GM23248 (cell line): ENCODE results near the gene PCSK9. TPM values are rescaled to one million over a fixed set of nuclear protein-coding genes. Genes with fewer than 3 reads are reported as not detected.

Experiments used
- DNase-seq: peaks from one replicate; pipeline ENCODE4 v3.0.0-alpha.2; 2015
- H2AFZ ChIP-seq: fragments of 200-600 bp; sonication (generic); 2 replicates; pipeline ENCODE4 v1.6.1; 2016; ENCODE audit warnings: antibody characterized with exemption
- H3F3A ChIP-seq: fragments of 200-600 bp; sonication (generic); 2 replicates; pipeline ENCODE4 v1.6.1; 2016; ENCODE audit warnings: mild to moderate bottlenecking, antibody characterized with exemption, mixed run types; ENCODE audit not compliant: insufficient read depth
- H3K27ac ChIP-seq: fragments of 200-600 bp; sonication (generic); 2 replicates; pipeline ENCODE4 v1.5.1; 2016; ENCODE audit warnings: mild to moderate bottlenecking
- H3K27me3 ChIP-seq: fragments of 200-600 bp; sonication (generic); replicated peaks from 2 replicates; pipeline ENCODE4 v1.6.1; 2016; ENCODE audit warnings: mild to moderate bottlenecking; ENCODE audit not compliant: insufficient read depth
- H3K36me3 ChIP-seq: fragments of 200-600 bp; sonication (generic); 2 replicates; pipeline ENCODE4 v1.6.1; 2016; ENCODE audit warnings: low read depth, mild to moderate bottlenecking
- H3K4me1 ChIP-seq: fragments of 200-600 bp; sonication (generic); 2 replicates; pipeline ENCODE4 v1.6.1; 2016; ENCODE audit warnings: mild to moderate bottlenecking; ENCODE audit not compliant: insufficient read depth
- H3K4me2 ChIP-seq: fragments of 200-600 bp; sonication (generic); one replicate; pipeline ENCODE4 v1.6.1; 2016; ENCODE audit warnings: mild to moderate bottlenecking; ENCODE audit not compliant: unreplicated experiment
- H3K4me3 ChIP-seq: fragments of 200-600 bp; sonication (generic); 2 replicates; pipeline ENCODE4 v1.5.1; 2016; ENCODE audit warnings: mild to moderate bottlenecking
- H3K79me2 ChIP-seq: fragments of 200-600 bp; sonication (generic); 2 replicates; pipeline ENCODE4 v1.6.1; 2016; ENCODE audit warnings: mild to moderate bottlenecking; ENCODE audit not compliant: insufficient read depth
- H3K9ac ChIP-seq: fragments of 200-600 bp; sonication (generic); 2 replicates; pipeline ENCODE4 v1.6.1; 2016; ENCODE audit warnings: mild to moderate bottlenecking
- H3K9me2 ChIP-seq: fragments of 200-600 bp; sonication (generic); 2 replicates; pipeline ENCODE4 v1.6.1; 2016; ENCODE audit warnings: mixed run types, mild to moderate bottlenecking, moderate library complexity; ENCODE audit not compliant: insufficient read depth
- H3K9me3 ChIP-seq: fragments of 200-600 bp; sonication (generic); one replicate; pipeline ENCODE4 v1.6.1; 2017; ENCODE audit warnings: low read depth
- H4K20me1 ChIP-seq: fragments of 200-600 bp; sonication (generic); 2 replicates; pipeline ENCODE4 v1.6.0; 2016; ENCODE audit not compliant: insufficient read depth
- EZH2 ChIP-seq: fragments of 200-600 bp; sonication (generic); IDR thresholded peaks from 2 replicates; pipeline ENCODE4 v1.6.1; 2018; ENCODE audit warnings: antibody characterized with exemption, mild to moderate bottlenecking; ENCODE audit not compliant: insufficient read depth, poor library complexity, severe bottlenecking
- EZH2phosphoT487 ChIP-seq: fragments of 200-600 bp; sonication (generic); IDR thresholded peaks from 2 replicates; pipeline ENCODE4 v1.6.1; 2018; ENCODE audit warnings: antibody characterized with exemption, moderate library complexity, mild to moderate bottlenecking, low read depth; ENCODE audit not compliant: insufficient read depth
- WGBS, 2 experiments: methylation state at CpG; one replicate each; pipeline ENCODE4 v1.1.6; 2015 to 2017; ENCODE audit warnings: low lambda C conversion rate in 2 of 2, low coverage in 1 of 2; ENCODE audit errors: missing lambda C conversion rate in 2 of 2; 5-methylcytosine and 5-hydroxymethylcytosine counted together
- in situ Hi-C: fragments of 300-500 bp; cut with MboI; formaldehyde crosslinking; loops from 2 replicates; pipeline ENCODE4 v1.15.0; 2020
- polyA plus RNA-seq: library from polyadenylated mRNA; unstranded; fragments of >200 nt; fragmentation: Nextera tagmentation; extraction: Ambion mirVana; gene quantifications from 2 replicates; pipeline ENCODE4 v1.2.1, GENCODE V29; 2016
- total RNA-seq: library from RNA; depleted of rRNA; stranded (reverse); fragments of >200 nt; shearing (Covaris generic); gene quantifications from 2 replicates; pipeline ENCODE4 v1.2.3, GENCODE V29; 2014

Gene PCSK9
- total and polyA plus RNA-seq, 2 experiments from 2014 or later = 0.11 to 0.16 TPM

DNA sequence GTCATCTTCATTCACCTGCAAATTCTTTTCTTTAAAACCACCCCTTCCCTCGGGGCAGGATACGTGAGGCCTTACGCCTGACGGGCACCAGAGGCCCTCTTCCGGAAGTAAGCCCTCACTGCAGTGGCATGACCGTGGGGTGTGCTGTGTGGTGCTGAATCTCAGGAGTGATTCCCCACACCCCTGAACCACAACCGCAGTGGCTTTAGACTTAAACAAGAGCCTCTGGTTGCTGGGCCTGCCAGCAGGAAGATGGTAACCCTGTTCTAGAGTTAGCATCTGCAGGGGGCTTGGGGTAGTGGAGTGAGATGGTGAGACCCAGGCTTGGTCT is 28.5 kb upstream of the PCSK9 start:
- H3K27me3 ChIP-seq = no peaks in the 10 kb centered on the region; the same call in 1 of the 2 replicates
- WGBS, 2 experiments = 88 to 90% methylated on average over 7 of the region's 7 CpGs
- H3K79me2 ChIP-seq = no peaks in the 10 kb centered on the region
- H3K36me3 ChIP-seq = no peaks in the 10 kb centered on the region
- H3K27ac ChIP-seq = no peak overlapping the region
- H3K9ac ChIP-seq = no peak overlapping the region
- no peaks in the 10 kb centered on the region for H3K9me2 ChIP-seq
- H3K4me2 ChIP-seq = no peak overlapping the region
- H3F3A ChIP-seq = 0 out of 2 replicates have a peak, but pooled peaks cover 9% of the 10 kb centered on the region
- no peaks in the 10 kb centered on the region for H4K20me1 ChIP-seq
- no peaks in the 10 kb centered on the region for H3K9me3 ChIP-seq
- TF ChIP-seq EZH2 = no peak
- TF ChIP-seq EZH2phosphoT487 = no peak
- no peak overlapping the region for H3K4me3 ChIP-seq
- H3K4me1 ChIP-seq = peaks cover 12% of the 10 kb centered on the region
- no peak for DNase-seq
- no peak overlapping the region for H2AFZ ChIP-seq
- in situ Hi-C loops = no loop called here

DNA sequence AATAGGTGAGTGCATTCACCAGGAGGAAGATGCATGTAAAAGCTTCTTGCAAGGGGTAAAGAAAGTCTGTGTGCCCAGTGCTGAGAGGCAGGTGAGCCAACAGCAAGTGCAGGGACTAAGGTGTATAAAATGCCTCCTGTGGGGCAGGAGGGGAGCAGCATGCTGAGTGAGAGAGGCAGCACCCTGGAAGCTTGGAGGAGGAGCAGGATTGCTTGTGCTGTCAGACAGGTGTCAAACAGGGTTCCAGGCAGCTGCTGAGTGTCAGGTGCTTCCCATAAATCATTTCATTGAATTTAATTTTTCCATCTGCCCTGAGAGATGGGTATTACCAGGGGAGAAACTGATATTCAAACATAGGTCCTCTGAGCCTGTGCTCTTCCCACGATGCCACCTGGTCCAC is 26.7 kb upstream of the PCSK9 start:
- peaks cover 16% of the 10 kb centered on the region for H3K4me1 ChIP-seq
- in situ Hi-C loops = no loop called here

DNA sequence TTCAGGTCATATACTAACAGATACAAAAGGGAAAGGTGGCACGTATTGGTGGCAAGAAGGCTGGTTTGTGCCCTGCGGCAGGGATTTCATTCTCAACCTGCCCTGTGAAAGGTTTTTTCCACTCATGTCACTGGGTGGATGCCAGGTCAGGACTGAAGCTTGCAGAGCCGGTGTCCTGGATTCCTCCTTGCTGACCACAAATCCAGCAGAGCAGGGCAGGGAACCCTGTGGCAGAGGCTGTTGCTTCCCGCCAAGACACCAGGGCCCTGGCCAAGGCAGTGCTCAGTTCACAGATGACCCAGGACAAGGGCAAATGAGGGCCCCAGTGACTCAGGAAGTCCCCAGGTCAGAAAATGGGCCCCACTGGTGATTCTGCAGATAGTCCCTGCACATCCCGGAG is 24.2 kb upstream of the PCSK9 start:
- H3K27me3 ChIP-seq = peaks cover 7% of the 10 kb centered on the region; the same call in 1 of the 2 replicates

More for the DNA sequence above, 26.7 kb upstream of the PCSK9 start:
- H3K36me3 ChIP-seq = no peaks in the 10 kb centered on the region
- H3K9me3 ChIP-seq = no peaks in the 10 kb centered on the region
- H3F3A ChIP-seq = 0 out of 2 replicates have a peak, but pooled peaks cover 9% of the 10 kb centered on the region
- no peak for DNase-seq
- H4K20me1 ChIP-seq = no peaks in the 10 kb centered on the region
- TF ChIP-seq EZH2 (no peak), EZH2phosphoT487 (no peak)
- H3K79me2 ChIP-seq = no peaks in the 10 kb centered on the region
- H3K4me3 ChIP-seq = no peak overlapping the region
- H3K9ac ChIP-seq = no peak overlapping the region
- H2AFZ ChIP-seq = no peak overlapping the region
- no peak overlapping the region for H3K4me2 ChIP-seq
- no peaks in the 10 kb centered on the region for H3K9me2 ChIP-seq
- WGBS, 2 experiments = 30 to 40% methylated on average over 1 of the region's 1 CpG
- peaks cover 3% of the 10 kb centered on the region; the same call in 1 of the 2 replicates for H3K27me3 ChIP-seq
- H3K27ac ChIP-seq = no peak overlapping the region

DNA sequence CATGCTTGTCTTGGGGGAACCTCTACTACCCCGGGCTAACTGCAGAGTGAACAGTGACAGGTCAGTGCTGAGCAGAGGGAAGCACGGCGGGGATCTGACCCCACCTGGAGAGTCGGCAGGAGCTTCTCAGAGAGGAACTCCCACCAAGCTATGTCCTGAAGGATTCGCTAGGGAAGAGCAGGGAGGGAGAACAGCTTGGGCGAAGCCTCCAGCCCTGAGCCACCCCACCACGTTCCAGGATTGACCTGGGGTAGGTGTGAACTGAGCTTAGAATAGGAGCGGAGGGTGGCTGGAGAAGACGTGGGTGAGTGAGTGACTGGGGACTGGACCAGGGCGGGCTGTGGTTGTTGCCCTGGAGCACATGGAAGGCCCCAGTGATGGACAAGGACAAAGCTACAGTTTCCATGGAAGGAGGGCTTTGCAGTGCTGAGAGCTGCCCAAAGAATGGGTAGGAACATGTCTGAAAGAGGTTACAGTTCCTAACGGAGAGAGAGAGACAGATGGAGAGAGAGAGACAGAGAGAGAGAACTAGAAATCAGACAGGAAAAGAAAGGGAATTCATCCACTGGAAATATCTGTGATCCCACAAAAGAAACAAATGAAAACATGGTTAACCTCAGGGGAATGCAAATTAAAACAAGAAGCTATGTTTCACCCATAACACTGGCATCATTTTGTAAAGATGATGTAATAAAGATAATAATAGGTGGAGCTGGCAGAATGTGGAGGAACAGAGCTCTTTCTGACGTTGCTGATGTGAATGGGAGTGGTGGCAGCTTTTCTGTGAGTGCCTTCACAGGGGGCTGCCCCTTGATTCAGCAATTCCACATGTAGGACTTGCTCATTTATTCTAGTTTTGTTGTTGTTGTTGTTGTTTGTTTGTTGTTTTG is 23.4 kb upstream of the PCSK9 start:
- Histone ChIP-seq H3K9ac (no peak overlapping the region), H2AFZ (no peak overlapping the region; the same call in 1 of the 2 replicates), H3K9me2 (no peaks in the 10 kb centered on the region), H3F3A (no peaks in the 10 kb centered on the region), H3K79me2 (no peaks in the 10 kb centered on the region), H3K9me3 (no peaks in the 10 kb centered on the region), H3K4me3 (no peak overlapping the region), H3K27ac (no peak overlapping the region), H3K27me3 (peaks cover 7% of the 10 kb centered on the region; the same call in 1 of the 2 replicates), H4K20me1 (no peaks in the 10 kb centered on the region), H3K4me1 (peaks cover 9% of the 10 kb centered on the region), H3K36me3 (no peaks in the 10 kb centered on the region), H3K4me2 (peak overlapping the region; percentile 45)
- in situ Hi-C loops = no loop called here
- 53 to 56% methylated on average over 12 of the region's 12 CpGs for WGBS, 2 experiments
- no peak for TF ChIP-seq EZH2phosphoT487
- TF ChIP-seq EZH2 = no peak
- DNase-seq = peak; percentile 64

More for the DNA sequence above, 24.2 kb upstream of the PCSK9 start:
- Histone ChIP-seq H3K4me3 (no peak overlapping the region), H3K27ac (no peak overlapping the region), H3F3A (no peaks in the 10 kb centered on the region), H3K9ac (no peak overlapping the region), H2AFZ (no peak overlapping the region), H4K20me1 (no peaks in the 10 kb centered on the region), H3K79me2 (no peaks in the 10 kb centered on the region), H3K36me3 (no peaks in the 10 kb centered on the region), H3K9me3 (no peaks in the 10 kb centered on the region), H3K9me2 (no peaks in the 10 kb centered on the region), H3K4me1 (peaks cover 9% of the 10 kb centered on the region), H3K4me2 (no peak overlapping the region)
- TF ChIP-seq EZH2phosphoT487 = no peak
- TF ChIP-seq EZH2 = no peak
- DNase-seq = no peak
- 79 to 82% methylated on average over 5 of the region's 5 CpGs for WGBS, 2 experiments
- in situ Hi-C loops = no loop called here
